Tibial artery (tissue), 4 donors: Measurements from ENCODE around the gene KMT5B.

Experiments used
- DNase-seq, 2 donors: peaks; one replicate each; pipeline ENCODE4 v3.0.0-alpha.2; 2019
- H3K27ac ChIP-seq, 2 donors: fragments of 200-600 bp; sonication (generic) in 1 of 2; 1 replicate in 1 of 2; 2 replicates in 1 of 2; pipeline ENCODE4 v1.5.1; 2018 to 2019; ENCODE audit warnings: mild to moderate bottlenecking in 1 of 2
- H3K27me3 ChIP-seq, 2 donors: fragments of 200-600 bp; sonication (generic) in 1 of 2; one replicate each; pipeline versions ENCODE4 v1.5.1 to v1.6.0; 2016 to 2019
- H3K36me3 ChIP-seq, 3 donors: fragments of 200-600 bp; sonication (generic) in 2 of 3; one replicate each; pipeline ENCODE4 v1.5.1; 2016 to 2019; ENCODE audit warnings: mild to moderate bottlenecking in 2 of 3
- H3K4me1 ChIP-seq, 4 donors: fragments of 200-600 bp; sonication (generic) in 2 of 4; 1 replicate in 3 of 4; 2 replicates in 1 of 4; pipeline ENCODE4 v1.5.1; 2016 to 2019
- H3K4me3 ChIP-seq, 2 donors: fragments of 200-600 bp; sonication (generic) in 1 of 2; 1 replicate in 1 of 2; 2 replicates in 1 of 2; pipeline ENCODE4 v1.5.1; 2018 to 2019; ENCODE audit warnings: mild to moderate bottlenecking in 2 of 2
- H3K9me3 ChIP-seq, 3 donors: fragments of 200-600 bp; sonication (generic) in 1 of 3; one replicate each; pipeline ENCODE4 v1.5.1; 2016 to 2019
- intact Hi-C: fragments of 100-400 bp; cut with DNase I; formaldehyde crosslinking; loops from one replicate; pipeline ENCODE4 v1.15.0; 2023; ENCODE audit warnings: low total_unique reads
- TF ChIP-seq, protein P1 (sequence below), 2 experiments: fragments of 200-600 bp in 1 of 2; fragments of 450-650 bp in 1 of 2; IDR thresholded peaks; one replicate each; pipeline ENCODE4 v1.5.1; 2017 to 2019; ENCODE audit warnings: antibody characterized with exemption in 2 of 2, mild to moderate bottlenecking in 1 of 2, moderate library complexity in 1 of 2

The KMT5B gene

DNA sequence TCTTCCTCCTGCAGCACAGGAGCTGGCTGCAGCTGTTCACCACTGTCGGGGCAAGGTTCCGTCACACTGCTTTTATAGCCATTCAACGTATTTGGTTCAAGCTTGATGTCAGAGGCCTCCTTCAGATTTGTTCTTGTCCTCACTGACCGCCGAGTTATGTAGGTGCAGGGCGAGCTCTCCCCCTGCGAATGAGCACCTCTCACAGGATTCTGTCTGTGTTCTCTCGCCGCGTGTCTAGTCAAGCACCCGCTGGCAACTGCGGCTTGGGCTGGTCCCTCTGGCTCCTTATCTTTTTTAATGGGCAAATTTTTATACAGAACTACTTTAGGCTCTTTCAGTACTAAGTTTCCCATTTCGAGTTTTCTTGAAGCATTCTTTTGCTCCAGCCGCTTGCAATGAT, 54.5 kb downstream of the KMT5B start:
- TF ChIP-seq, protein P1, sequence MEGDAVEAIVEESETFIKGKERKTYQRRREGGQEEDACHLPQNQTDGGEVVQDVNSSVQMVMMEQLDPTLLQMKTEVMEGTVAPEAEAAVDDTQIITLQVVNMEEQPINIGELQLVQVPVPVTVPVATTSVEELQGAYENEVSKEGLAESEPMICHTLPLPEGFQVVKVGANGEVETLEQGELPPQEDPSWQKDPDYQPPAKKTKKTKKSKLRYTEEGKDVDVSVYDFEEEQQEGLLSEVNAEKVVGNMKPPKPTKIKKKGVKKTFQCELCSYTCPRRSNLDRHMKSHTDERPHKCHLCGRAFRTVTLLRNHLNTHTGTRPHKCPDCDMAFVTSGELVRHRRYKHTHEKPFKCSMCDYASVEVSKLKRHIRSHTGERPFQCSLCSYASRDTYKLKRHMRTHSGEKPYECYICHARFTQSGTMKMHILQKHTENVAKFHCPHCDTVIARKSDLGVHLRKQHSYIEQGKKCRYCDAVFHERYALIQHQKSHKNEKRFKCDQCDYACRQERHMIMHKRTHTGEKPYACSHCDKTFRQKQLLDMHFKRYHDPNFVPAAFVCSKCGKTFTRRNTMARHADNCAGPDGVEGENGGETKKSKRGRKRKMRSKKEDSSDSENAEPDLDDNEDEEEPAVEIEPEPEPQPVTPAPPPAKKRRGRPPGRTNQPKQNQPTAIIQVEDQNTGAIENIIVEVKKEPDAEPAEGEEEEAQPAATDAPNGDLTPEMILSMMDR (IDR thresholded peaks at IDR 0.05), result no peak
- intact Hi-C loops, result no loop called here
- DNase-seq, result no peak
- H3K9me3 ChIP-seq, result no peaks in the 10 kb centered on the region
- H3K4me3 ChIP-seq, result no peak overlapping the region
- no peaks in the 10 kb centered on the region for H3K4me1 ChIP-seq
- no peaks in the 10 kb centered on the region for H3K27me3 ChIP-seq
- no peak overlapping the region for H3K27ac ChIP-seq
- peaks cover 15 to 49% (median 20%) of the 10 kb centered on the region in 3 donors for H3K36me3 ChIP-seq

GRCh38 chr11:68153742-68154141, 59.4 kb downstream of the KMT5B start:
- Histone ChIP-seq H3K4me1 (no peaks in the 10 kb centered on the region), H3K9me3 (no peaks in the 10 kb centered on the region), H3K27ac (no peak overlapping the region), H3K36me3 (peaks cover 8 to 24% (median 9%) of the 10 kb centered on the region in 3 donors), H3K27me3 (peaks cover 0 to 5% of the 10 kb centered on the region in 2 donors), H3K4me3 (no peak overlapping the region)
- TF ChIP-seq, protein P1 (IDR thresholded peaks at IDR 0.05), result no peak
- DNase-seq, result no peak
- intact Hi-C loops, result no loop called here

GRCh38 chr11:68150037-68150436, 63.1 kb downstream of the KMT5B start:
- TF ChIP-seq, protein P1 (IDR thresholded peaks at IDR 0.05), result no peak
- Histone ChIP-seq H3K27me3 (peaks cover 0 to 7% of the 10 kb centered on the region in 2 donors), H3K36me3 (peaks cover 0 to 3% (median 0%) of the 10 kb centered on the region in 3 donors), H3K4me3 (no peak overlapping the region), H3K4me1 (peaks cover 0 to 22% (median 10%) of the 10 kb centered on the region in 4 donors), H3K9me3 (no peaks in the 10 kb centered on the region), H3K27ac (no peak overlapping the region)
- DNase-seq, result no peak
- intact Hi-C loops, result no loop called here

DNA sequence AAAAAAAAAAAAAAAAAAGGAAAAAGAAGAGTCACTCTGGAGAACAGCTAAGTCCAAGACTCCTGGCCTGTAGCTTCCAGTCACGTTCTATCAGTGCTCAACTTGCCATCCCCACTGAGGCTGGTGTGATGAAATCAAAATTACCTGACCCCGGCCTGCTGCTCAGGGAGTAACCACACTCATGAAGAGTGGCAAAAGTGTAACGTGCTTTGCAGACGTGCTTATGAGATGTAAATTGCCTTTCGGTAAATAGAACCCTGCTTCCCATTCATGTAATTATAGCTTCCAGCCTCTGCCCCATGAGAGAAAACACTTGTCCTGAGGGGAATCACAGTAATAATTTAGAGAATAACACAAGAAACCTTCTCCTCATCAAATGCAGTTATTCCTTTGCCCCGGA, 63.7 kb downstream of the KMT5B start:
- H3K36me3 ChIP-seq, result no peaks in the 10 kb centered on the region
- peaks cover 0 to 7% of the 10 kb centered on the region in 2 donors for H3K27me3 ChIP-seq
- peaks cover 0 to 22% (median 10%) of the 10 kb centered on the region in 4 donors for H3K4me1 ChIP-seq
- H3K27ac ChIP-seq, result no peak overlapping the region
- intact Hi-C loops, result no loop called here
- TF ChIP-seq, protein P1 (IDR thresholded peaks at IDR 0.05), result no peak
- no peak overlapping the region for H3K4me3 ChIP-seq
- H3K9me3 ChIP-seq, result no peaks in the 10 kb centered on the region
- DNase-seq, result no peak

DNA sequence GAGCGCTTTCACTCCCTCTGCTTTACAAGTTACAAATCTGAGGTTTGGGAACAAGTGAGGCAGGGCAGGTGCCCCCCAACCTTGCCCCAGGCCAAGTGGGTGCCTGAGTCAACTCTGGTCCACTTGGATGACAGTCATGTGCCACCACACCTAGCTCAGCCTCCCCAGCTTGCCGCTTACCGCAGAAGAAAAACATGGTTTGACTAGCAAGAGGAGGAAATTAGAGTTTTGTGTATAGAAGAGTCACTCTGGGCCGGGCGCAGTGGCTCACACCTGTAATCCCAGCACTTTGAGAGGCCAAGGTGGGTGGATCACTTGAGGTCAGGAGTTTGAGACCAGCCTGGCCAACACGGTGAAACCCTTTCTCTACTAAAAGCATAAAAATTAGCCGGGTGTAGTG, 64.2 kb downstream of the KMT5B start:
- intact Hi-C loops, result no loop called here
- no peaks in the 10 kb centered on the region for H3K36me3 ChIP-seq
- no peaks in the 10 kb centered on the region for H3K9me3 ChIP-seq
- no peak for DNase-seq
- no peak overlapping the region for H3K27ac ChIP-seq
- TF ChIP-seq, protein P1 (IDR thresholded peaks at IDR 0.05), result no peak
- peaks cover 0 to 22% (median 10%) of the 10 kb centered on the region in 4 donors for H3K4me1 ChIP-seq
- H3K4me3 ChIP-seq, result no peak overlapping the region
- H3K27me3 ChIP-seq, result peaks cover 0 to 7% of the 10 kb centered on the region in 2 donors
